Thoracic aorta (tissue), 2 donors: ENCODE measurements around the gene NAV3. TPM values are rescaled to one million over a fixed set of nuclear protein-coding genes. Genes with fewer than 3 reads are reported as not detected.

Experiments
- ATAC-seq: fragments of 150-250 bp; one replicate; pipeline ENCODE4 v1.8.0; 2017; ENCODE audit warnings: low read depth; ENCODE audit not compliant: insufficient number of reproducible peaks, low FRiP score
- DNase-seq: peaks from one replicate; pipeline ENCODE4 v3.0.0-alpha.2; 2020; ENCODE audit warnings: low spot score
- H3K27ac ChIP-seq, 2 donors: fragments of 200-600 bp; sonication (generic); 1 replicate in 1 of 2; 2 replicates in 1 of 2; pipeline ENCODE4 v1.5.1; 2016; ENCODE audit warnings: mild to moderate bottlenecking in 2 of 2, moderate library complexity in 2 of 2
- H3K27me3 ChIP-seq: fragments of 200-600 bp; sonication (generic); replicated peaks from 2 replicates; pipeline ENCODE4 v1.6.0; 2016; ENCODE audit warnings: mild to moderate bottlenecking; ENCODE audit not compliant: insufficient read depth
- H3K36me3 ChIP-seq: fragments of 200-600 bp; sonication (generic); one replicate; pipeline ENCODE4 v1.5.1; 2016
- H3K4me1 ChIP-seq, 2 donors: fragments of 200-600 bp; sonication (generic); 1 replicate in 1 of 2; 2 replicates in 1 of 2; pipeline versions ENCODE4 v1.5.1 to v1.6.0; 2016; ENCODE audit warnings: low read depth in 2 of 2, mild to moderate bottlenecking in 1 of 2; ENCODE audit not compliant: control insufficient read depth in 1 of 2
- H3K4me3 ChIP-seq: fragments of 200-600 bp; sonication (generic); 2 replicates; pipeline ENCODE4 v1.5.1; 2016; ENCODE audit warnings: mild to moderate bottlenecking
- H3K9me3 ChIP-seq: fragments of 200-600 bp; sonication (generic); 2 replicates; pipeline ENCODE4 v1.5.1; 2016
- total RNA-seq, 2 donors: library from RNA; depleted of rRNA; stranded (reverse); fragments of >200 nt; gene quantifications; one replicate each; pipeline versions ENCODE4 v1.1.0 to v1.2.3, GENCODE V29; 2016
- TF ChIP-seq, protein P1 (sequence below): fragments of 200-600 bp; sonication (generic); IDR thresholded peaks from one replicate; pipeline ENCODE4 v1.5.1; 2019; ENCODE audit warnings: antibody characterized with exemption

The NAV3 gene
- total RNA-seq, 2 donors from 2014 or later = 9.3 to 11.6 TPM

DNA sequence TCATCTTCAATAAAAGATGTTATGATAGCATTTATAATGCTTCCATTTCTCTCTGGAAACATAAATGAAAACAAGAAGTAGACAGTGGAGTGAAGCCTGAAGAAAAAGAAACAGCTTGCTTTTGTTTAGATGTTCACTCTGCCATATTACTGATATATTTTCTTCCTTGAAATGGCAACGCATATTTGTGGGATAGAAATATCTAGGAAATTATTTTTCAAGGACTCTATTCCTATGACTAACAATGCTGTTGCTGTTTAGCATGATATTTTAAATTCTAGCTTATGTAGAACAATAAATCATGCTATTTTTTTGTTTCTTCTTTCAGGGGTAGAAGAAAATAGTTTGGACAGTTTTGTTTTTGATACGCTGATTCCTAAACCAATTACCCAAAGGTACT is 359.0 kb downstream of the NAV3 start:
- TF ChIP-seq, protein P1, sequence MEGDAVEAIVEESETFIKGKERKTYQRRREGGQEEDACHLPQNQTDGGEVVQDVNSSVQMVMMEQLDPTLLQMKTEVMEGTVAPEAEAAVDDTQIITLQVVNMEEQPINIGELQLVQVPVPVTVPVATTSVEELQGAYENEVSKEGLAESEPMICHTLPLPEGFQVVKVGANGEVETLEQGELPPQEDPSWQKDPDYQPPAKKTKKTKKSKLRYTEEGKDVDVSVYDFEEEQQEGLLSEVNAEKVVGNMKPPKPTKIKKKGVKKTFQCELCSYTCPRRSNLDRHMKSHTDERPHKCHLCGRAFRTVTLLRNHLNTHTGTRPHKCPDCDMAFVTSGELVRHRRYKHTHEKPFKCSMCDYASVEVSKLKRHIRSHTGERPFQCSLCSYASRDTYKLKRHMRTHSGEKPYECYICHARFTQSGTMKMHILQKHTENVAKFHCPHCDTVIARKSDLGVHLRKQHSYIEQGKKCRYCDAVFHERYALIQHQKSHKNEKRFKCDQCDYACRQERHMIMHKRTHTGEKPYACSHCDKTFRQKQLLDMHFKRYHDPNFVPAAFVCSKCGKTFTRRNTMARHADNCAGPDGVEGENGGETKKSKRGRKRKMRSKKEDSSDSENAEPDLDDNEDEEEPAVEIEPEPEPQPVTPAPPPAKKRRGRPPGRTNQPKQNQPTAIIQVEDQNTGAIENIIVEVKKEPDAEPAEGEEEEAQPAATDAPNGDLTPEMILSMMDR = no peak
- ATAC-seq = no peak
- H3K4me3 ChIP-seq = no peak overlapping the region

DNA sequence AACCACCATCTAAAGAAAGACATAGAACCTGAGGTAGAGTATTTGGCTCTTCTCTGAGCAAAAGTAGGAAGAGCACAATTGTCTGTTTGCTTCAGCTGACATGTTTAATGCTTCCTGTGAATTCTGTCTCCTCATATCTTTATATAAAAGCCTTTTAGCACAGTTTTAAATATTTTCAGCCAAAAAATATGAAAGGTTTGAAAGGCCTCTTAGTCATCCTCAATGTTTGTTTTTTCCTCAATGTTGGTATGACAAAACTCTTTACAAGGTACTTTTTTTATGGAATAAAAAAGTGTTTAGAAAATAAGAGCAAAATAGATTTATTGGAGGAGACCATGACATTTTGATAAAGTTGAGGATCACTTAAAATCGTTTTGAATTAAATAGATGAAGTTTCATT is 360.9 kb downstream of the NAV3 start:
- no peak for ATAC-seq
- TF ChIP-seq, protein P1 = no peak
- Histone ChIP-seq H3K4me3 (no peak overlapping the region), H3K27me3 (no peaks in the 10 kb centered on the region), H3K27ac (no peak overlapping the region), H3K4me1 (no peaks in the 10 kb centered on the region), H3K36me3 (no peaks in the 10 kb centered on the region), H3K9me3 (no peaks in the 10 kb centered on the region)
- no peak for DNase-seq

More for the DNA sequence above, 359.0 kb downstream of the NAV3 start:
- Histone ChIP-seq H3K4me1 (no peaks in the 10 kb centered on the region), H3K9me3 (no peaks in the 10 kb centered on the region), H3K36me3 (no peaks in the 10 kb centered on the region), H3K27me3 (no peaks in the 10 kb centered on the region), H3K27ac (no peak overlapping the region)
- DNase-seq = no peak

DNA sequence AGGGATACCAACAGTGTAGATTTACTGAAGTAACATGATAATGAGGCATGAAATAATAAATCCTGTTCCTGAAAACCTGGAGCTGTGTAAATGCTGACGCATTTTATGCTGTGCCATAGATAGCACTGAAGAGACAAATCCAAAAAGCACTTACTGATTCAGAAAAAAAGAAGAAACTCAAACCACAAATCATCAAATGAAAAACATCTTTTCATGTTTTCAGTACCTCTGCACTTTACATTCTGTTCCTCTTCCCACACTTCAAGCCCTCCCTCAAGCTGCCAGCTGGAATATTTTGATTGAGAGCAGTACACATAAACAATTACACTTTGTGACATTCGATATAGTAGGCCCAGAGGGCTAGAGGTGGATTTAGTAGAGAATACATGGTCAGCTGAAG is 362.3 kb downstream of the NAV3 start:
- no peaks in the 10 kb centered on the region for H3K9me3 ChIP-seq
- no peak overlapping the region for H3K27ac ChIP-seq
- no peaks in the 10 kb centered on the region for H3K36me3 ChIP-seq
- DNase-seq (no peak), ATAC-seq (no peak)
- no peak overlapping the region for H3K4me3 ChIP-seq
- TF ChIP-seq, protein P1 = no peak
- H3K4me1 ChIP-seq = no peaks in the 10 kb centered on the region
- no peaks in the 10 kb centered on the region for H3K27me3 ChIP-seq

GRCh38 chr12:78194448-78194847 is 363.8 kb downstream of the NAV3 start:
- H3K9me3 ChIP-seq = no peaks in the 10 kb centered on the region
- H3K36me3 ChIP-seq = no peaks in the 10 kb centered on the region
- H3K27me3 ChIP-seq = no peaks in the 10 kb centered on the region
- no peak overlapping the region for H3K4me3 ChIP-seq
- H3K4me1 ChIP-seq = no peaks in the 10 kb centered on the region
- TF ChIP-seq, protein P1 = no peak
- ATAC-seq (no peak), DNase-seq (no peak)
- H3K27ac ChIP-seq = no peak overlapping the region

- H3K9me3 ChIP-seq = no peaks in the 10 kb centered on the region
- no peaks in the 10 kb centered on the region for H3K27me3 ChIP-seq
- no peaks in the 10 kb centered on the region for H3K36me3 ChIP-seq
- no peak overlapping the region for H3K27ac ChIP-seq
- no peak overlapping the region for H3K4me3 ChIP-seq
- H3K4me1 ChIP-seq = no peaks in the 10 kb centered on the region
- TF ChIP-seq, protein P1 = no peak
- DNase-seq (no peak), ATAC-seq (no peak)
These were observed 368.2 kb downstream of the NAV3 start for GRCh38 chr12:78198896-78199295.
